GM12874 (cell line): ENCODE measurements around the gene FN1.

Experiments used
- TF ChIP-seq, protein P1 (sequence below): IDR thresholded peaks from 2 replicates; pipeline ENCODE4 v1.5.1; 2011; ENCODE audit warnings: low read depth, mild to moderate bottlenecking, control low read depth, low read length, moderate library complexity; ENCODE audit not compliant: insufficient read depth

The FN1 gene

DNA sequence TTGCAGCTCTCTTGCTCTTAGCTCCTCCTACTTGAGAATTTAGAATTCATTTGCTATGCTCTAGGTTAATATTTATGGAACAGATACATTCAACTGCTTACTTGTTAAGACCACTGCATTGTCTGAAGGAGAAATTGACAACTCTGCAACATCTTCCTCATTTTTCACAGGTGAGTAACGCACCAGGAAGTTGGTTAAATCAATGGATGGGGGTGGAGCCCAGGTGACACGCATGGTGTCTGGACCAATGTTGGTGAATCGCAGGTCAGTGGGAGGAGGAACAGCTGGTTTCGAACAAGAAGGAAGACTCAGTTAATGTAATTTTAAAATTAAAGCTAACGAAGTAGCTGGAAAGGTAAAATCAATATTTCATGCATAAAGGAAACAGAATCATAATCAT is 44.3 kb downstream of the FN1 start:
- TF ChIP-seq, protein P1, sequence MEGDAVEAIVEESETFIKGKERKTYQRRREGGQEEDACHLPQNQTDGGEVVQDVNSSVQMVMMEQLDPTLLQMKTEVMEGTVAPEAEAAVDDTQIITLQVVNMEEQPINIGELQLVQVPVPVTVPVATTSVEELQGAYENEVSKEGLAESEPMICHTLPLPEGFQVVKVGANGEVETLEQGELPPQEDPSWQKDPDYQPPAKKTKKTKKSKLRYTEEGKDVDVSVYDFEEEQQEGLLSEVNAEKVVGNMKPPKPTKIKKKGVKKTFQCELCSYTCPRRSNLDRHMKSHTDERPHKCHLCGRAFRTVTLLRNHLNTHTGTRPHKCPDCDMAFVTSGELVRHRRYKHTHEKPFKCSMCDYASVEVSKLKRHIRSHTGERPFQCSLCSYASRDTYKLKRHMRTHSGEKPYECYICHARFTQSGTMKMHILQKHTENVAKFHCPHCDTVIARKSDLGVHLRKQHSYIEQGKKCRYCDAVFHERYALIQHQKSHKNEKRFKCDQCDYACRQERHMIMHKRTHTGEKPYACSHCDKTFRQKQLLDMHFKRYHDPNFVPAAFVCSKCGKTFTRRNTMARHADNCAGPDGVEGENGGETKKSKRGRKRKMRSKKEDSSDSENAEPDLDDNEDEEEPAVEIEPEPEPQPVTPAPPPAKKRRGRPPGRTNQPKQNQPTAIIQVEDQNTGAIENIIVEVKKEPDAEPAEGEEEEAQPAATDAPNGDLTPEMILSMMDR = no peak

DNA sequence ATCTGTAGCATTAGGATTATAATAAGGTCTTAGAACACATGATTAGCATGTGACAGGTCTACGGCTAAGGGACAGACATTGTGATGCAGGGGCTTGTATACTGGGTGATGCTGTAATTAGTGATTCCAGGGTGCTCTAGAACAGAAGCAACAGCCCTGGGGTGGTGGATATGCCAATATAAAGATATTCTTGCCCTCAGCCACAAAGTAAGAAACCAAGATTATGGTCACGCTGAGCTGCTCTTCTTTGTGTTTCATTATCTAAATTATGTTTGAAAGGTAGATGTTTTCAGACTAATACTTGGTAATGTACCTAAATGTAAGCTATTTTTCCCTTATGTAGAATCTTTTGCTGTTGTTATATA is 45.3 kb downstream of the FN1 start:
- TF ChIP-seq, protein P1 = no peak

DNA sequence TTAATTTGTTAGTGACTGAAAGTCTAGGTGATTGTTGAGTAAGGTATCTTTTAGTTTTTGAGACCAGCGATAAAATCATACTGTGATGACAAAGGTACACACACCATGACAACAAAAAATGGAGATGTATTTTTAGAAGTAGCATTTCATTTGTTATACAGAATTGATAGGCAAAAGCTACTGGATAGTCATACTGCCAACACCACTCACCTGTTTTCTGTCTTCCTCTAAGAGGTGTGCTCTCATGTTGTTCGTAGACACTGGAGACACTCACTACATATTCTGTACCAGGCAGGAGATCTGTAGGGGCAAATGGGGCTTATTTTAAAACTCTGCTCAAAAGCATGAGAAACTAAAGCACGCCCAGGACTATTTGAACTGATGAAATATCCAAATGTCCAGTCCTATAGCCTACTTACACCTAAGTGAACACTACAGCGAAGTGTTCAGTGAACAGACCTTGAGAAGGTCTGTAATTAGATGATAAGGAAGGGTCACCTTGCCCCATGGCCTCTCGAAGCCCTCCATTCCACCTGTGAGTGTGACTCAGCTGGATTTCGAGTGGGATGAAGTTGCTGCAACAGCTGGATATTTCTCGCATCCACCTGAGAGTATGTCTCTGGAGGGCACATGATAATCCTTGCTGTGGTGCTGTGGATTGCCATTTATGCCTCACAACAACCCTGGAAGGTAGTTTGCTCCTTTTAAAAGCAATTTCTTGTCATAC is 47.7 kb downstream of the FN1 start:
- TF ChIP-seq, protein P1 = no peak

DNA sequence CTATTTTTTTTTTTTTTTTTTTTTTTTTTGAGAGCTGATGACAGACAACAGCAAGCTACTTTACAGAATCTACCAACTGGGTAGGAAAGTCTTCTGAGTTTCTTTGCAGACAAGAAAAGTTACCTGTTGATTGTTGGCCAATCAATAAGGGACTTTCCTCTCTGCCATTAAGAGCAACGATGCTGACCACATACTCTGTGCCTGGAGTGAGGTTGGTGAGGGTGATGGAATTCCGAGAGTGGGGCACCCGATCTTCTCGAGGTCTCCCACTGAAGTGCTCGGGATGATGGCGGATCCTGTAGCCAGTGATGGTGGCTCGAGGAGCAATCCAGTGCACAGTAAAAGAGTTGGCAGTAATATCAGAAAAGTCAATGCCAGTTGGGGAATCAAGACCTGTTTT is 49.3 kb downstream of the FN1 start:
- TF ChIP-seq, protein P1 = no peak

DNA sequence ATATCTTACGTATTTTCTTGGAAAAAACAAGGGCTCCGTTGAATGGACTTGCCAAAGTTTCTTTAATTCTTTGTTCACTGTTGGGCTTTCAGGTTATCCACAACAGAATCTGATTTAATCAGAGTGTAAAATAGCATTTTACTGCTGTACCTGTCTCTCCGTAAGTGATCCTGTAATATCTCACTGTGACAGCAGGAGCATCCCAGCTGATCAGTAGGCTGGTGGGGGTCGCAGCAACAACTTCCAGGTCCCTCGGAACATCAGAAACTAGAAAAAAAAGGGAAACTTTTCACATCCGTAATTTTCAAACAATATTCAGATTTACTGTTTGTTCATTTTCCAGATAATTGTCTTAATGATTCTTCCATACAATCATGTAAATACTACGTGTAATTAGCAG is 51.2 kb downstream of the FN1 start:
- TF ChIP-seq, protein P1 = no peak

DNA sequence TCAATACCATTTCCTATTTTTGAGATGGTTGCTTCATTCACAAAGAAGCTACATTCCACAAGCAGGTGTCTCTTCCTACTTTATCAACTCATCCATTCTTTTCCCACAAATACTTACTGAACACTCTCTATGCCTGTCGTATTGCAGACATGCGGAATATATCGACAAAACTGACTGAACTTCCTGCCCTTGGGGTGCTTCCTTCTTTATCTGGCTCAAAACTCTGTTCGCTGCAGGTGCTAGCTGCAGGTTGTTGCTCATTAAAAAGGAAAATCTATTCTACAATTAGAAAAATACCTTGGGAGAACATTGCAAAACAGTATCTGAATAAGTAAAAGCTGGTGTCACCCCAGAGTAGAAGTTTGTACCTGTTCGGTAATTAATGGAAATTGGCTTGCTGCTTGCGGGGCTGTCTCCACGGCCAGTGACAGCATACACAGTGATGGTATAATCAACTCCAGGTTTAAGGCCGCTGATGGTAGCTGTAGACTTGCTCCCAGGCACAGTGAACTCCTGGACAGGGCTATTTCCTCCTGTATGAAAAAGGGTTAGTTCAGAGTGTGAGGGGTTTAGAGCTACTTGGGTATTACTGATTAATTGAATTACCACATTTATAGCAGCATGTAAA is 52.1 kb downstream of the FN1 start:
- TF ChIP-seq, protein P1 = no peak

DNA sequence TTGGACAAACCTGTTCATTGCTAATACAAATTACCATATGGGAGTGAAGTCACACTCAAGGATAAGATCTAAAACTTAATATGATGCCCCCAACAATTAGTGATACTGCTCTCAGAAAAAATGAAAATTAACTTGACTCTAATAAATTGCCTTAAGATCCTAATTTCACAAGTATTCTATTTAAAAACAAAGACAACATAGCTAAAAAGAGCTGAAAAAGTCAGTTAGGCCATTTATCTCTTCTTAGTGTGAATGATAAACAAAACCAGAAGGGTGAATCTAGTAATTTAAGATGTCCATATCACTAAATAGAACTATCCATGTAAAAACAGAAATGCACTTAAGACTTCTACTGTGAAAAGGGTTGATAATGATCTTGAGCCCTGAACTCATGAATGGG is 53.4 kb downstream of the FN1 start:
- TF ChIP-seq, protein P1 = no peak
